SW 1271 (cell line): ENCODE results near the gene SFI1.
"Not testable (repeated sequence)": the region's sequence is repeated elsewhere in the genome, so short reads cannot be mapped to it uniquely, and the experiment has no call there.

Experiments used
- DNase-seq, 2 experiments: peaks; one replicate each; lab custom pipeline; 2025; lab: John Stamatoyannopoulos, UW

Gene SFI1

DNA sequence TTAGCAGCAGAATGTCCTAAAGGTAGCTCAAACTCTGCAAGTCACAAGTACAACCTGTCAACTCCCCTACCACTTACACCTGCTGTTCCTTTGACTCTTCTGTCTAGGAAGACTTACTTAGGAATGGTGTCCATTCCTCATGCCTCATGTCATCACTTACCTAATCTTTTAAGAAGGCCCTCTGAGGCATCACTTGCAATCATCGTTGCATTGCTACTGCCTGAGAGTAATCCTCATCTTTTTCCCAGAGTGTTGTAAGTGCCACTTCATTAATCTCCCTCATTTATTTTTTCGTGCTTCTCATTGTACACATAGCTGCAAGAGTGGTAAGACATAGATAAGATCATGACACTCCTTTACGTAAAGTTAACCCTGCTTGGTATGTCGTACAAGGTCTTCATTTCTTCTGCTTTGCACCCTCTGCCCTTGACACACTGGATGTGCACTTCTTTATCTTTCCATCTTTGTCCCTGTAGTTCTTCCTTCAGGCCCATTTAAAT is 54.6 kb downstream of the SFI1 start:
- no peak for DNase-seq

DNA sequence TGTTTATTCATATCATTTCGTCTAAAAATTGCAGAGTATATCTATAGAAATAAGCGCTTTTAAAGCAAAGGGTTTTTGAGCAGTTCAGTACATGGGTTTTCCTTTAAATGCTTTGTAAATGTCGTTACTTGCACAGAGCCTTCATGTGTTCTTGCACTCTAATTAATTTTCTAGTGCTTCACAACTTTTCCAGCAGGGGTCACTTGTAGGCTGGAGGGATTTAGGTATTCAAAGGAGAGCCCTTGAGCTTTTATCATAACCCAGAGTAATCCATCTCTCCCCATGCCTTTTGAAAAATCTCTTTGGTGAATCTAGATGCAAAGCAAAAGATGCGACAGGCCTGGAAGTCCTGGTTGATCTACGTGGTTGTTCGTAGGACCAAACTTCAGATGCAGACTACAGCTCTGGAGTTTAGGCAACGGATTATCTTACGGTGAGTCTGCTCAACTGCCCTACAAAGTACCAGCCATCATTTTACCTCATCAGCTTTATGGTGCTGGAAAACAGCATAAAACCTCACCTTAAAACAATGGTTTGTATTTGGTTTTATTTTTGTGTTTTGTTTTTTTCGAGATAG is 60.4 kb downstream of the SFI1 start:
- peak in 1 of 2 experiments; percentile 25 for DNase-seq

DNA sequence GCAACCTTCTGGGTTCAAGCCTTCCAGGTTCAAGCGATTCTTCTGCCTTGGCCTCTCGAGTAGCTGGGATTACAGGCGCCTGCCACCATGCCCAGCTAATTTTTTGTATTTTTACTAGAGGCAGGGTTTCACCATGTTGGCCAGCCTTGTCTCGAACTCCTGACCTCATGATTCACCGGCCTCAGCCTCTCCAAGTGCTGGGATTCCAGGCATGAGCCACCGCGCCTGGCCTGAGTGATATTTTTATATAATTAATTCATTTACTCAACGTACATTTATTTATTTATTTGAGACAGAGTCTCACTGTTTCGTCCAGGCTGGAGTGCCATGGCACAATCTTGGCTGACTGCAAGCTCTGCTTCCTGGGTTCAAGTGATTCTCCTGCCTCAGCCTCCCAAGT is 62.2 kb downstream of the SFI1 start:
- not testable (repeated sequence) for DNase-seq

- peak; percentile 6 to 49 for DNase-seq
These were observed 65.0 kb downstream of the SFI1 start for GRCh38 chr22:31561238-31561887.

DNA sequence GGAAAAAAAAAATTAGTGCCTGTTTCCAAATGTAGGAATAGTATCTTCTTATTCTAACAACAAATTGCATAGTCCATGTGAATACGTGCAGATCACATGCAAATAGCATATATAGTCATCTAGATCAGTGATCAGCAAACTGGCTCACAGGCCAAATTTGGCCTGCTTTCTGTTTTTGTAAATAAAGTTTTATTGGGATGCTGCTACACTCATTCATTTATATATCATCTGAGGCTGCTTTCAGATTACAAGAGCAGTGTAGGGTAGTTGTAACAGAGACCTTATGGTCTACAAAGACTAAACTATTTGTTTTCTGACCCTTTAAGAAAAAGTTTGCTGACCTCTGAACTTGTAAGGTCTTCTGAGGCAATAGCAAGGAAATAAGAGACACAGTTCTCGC is 65.6 kb downstream of the SFI1 start:
- DNase-seq, result no peak

DNA sequence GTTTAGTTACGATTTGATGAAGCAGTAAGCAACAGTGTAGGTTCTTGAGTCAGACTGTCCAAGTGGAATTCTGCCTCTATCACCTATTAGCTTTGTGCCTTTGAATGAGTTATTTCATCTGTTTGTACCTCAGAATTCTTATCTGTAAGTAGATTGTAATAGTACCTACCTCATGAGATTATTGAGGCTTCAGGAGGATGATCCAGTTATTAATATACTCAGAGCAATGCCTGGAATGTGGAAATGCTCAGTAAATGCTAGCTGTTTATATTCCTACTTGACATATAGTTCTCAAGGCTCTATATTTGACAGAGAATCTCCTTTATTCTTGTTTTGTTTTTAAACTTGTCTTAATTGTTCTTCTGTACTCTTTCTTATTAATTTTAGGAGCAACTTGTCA is 70.1 kb downstream of the SFI1 start:
- no peak for DNase-seq

DNA sequence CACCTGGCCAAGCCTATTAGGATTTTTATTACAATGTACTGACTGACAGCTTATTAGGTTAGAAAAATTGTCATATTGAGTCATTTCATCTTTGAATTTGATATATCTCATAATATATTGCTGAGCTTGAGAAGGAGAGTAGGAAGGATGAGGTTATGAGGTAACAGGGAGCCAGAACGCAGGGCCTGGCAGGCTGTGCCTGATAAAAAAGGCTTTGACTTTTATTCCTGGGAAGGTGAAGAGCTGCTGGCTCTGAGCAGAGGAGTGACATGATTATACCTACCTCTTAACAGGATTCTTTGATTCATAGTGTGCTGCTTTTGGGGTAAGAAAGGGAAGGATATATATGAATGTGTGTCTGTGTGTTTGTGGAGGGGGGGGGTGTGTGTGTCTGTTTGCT is 70.9 kb downstream of the SFI1 start:
- DNase-seq, result no peak

DNA sequence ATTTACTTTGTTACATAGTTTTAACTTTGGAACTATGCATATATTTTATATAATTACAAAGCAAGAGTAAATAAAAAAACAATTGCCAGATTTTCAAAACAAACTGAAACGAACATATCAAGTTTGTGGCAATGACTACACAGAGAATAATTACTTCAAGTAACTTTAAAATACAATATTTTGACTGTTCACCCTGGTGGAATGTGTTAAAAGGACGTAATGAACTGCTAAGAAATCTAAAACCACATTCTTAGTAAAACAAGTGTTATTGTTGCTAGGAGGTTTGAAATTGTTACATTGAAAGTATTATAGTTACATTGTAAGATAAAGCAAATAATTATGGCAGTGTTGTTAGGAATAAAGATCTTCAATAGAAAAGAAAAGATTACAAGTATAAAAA is 71.4 kb downstream of the SFI1 start:
- no peak for DNase-seq

DNA sequence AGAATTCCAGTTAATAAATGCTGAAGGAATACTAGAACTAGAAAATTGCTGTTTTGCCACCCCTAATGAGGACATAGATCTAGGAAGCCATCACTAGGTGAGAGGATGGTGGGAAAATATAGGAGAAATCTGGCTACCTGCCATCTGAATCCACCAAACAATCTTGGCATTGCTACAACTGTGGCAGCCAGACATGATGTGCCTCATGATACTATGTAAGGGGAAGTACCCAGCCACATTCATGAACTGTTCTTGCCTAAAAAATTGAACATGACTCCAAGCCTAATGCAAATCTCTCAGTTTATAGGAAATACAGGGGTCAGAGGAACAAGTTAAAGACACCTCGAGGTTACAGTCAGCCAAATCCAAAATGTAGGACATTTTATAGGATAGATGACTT is 72.8 kb downstream of the SFI1 start:
- no peak for DNase-seq

- no peak for DNase-seq
These were observed 76.6 kb downstream of the SFI1 start for GRCh38 chr22:31572939-31573338.

DNA sequence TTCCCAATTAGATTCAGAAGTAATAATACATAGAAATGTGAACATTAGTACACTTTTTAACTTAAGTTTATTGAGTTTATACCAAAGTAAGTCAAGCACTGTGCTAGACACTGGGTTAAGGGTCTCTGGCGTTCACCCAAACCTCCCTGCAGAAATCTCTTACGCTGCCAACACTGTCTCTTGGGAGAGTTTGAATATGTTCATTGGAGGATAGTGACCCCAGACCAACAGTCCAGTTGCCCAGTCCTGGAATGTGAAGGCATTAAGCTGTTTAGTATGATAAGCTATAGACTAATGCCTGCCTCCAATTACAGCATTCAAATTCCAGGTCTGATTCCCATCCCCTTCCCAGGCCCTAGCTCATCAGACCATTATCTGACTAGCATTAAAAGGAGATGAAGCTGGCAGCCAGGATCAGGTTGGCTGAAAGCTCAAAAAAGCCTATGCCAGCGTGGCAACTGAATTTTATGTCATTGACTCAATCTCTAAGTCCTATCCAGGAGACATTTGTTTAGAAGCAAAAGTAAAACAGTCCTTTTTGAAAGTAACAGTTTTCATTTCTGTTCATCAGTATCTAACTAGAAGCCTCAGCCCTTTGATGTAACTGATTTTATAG is 77.8 kb downstream of the SFI1 start:
- no peak for DNase-seq

- no peak for DNase-seq
These were observed 78.9 kb downstream of the SFI1 start for GRCh38 chr22:31575190-31575589.

DNA sequence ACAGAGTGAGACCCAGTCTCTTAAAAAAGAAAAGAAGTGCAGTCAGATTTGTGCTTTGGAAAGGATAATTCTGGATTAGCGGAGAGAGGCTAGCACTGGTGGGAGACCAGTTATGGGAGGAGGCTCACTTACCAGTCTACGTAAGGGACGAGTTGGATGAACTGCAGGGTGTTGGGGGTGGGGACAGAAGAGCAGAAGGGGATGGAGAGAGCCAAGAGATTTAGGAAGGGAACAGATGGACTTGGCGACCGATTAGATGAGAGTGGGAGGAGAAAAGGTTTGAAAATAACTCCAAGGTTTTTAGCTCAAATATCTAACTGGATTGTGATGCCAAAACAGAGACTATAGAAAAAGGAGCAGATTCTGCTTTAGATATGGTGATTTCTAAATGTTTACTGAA is 81.4 kb downstream of the SFI1 start:
- DNase-seq, result no peak

GRCh38 chr22:31578171-31578570 is 81.8 kb downstream of the SFI1 start:
- DNase-seq, result no peak

GRCh38 chr22:31579835-31580242 is 83.5 kb downstream of the SFI1 start:
- DNase-seq, result no peak

- peak in 1 of 2 experiments; percentile 4 for DNase-seq
These were observed 87.6 kb downstream of the SFI1 start for GRCh38 chr22:31583861-31584485.

- no peak for DNase-seq
These were observed 88.4 kb downstream of the SFI1 start for GRCh38 chr22:31584804-31585160.

DNA sequence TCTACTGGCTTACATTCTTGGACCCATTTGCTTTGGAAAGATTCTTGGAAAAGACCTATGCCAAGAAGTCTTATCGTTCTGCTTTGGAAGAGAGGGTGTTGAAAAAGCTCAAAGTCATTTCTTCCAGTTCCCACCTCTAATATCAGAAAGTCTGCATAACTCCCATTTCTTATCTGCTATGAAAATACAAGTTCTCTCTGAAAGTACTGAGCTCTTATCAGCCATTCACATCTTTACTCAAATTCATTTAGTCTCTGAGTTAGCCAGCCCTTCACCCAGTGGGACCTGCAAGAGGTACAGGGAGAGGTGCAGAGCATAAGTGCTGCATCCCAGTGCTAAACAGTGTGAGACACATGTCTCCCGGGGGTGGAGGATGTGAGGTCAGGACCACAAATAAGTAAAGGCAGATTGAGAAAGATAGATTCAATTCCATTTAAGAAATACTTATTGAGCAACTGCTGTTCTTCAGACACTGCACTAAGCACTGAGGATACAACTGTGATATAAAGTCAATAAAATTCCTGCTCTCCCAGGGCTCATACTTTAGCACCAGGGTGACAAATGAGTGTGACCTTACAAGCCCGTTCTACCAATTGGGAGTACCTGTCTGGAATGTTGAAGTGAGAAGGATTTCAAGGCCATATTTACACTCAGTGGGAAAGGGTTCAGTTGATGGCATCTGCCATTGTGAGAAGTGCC is 89.0 kb downstream of the SFI1 start:
- DNase-seq, result no peak

GRCh38 chr22:31586137-31586920 is 90.0 kb downstream of the SFI1 start:
- DNase-seq, result no peak

DNA sequence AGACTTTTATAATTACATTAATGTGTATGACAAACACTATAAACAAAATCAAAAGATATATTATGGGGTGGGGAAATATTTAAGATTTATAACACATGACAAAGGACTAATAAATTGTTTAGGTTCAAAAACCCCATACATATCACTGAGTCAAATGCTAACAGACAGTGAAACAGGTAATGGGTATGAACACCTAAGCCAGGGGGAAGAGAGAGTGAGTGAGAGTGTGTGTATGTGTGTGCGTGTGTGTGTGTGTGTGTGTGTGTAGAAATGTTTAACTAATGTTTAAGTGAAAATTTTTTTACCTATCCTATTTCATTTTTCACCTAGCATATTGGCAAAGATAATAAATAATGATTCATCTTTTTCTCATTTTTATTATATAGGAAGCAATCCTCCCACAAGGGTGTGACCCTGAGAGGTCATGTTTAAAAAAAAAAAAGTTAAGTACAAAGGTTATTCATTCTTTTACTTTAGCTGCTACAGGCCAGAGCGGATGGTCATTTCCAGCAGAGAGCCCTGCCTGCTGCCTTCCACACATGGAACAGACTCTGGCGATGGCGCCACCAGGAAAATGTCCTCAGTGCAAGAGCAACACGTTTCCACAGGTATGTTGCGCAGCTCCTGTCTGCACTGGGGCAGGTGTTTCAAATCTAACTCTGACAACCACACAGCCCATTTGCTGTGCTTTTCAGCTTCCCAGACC is 92.8 kb downstream of the SFI1 start:
- DNase-seq, result no peak

DNA sequence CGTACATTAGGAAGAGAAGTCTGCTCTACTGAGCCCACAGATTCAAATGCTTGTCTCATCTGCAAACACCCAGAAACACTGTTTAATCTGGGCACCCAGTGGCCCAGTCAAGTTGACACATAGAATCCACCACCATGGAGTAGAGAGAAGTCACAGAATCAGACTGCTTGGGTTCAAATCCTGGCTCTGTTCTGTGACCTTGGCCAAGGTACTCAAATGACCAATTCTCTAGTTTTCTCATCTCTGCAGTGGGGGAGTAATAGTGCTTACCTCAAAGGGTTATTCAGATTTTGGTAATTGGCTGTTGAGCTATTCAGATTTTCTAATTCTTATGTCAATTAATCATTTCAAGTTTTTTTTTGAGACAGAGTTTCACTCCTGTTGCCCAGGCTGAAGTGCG is 93.8 kb downstream of the SFI1 start:
- not testable (repeated sequence) for DNase-seq
